Transverse colon (tissue), 4 donors: Measurements from ENCODE around the gene WDR37. TPM values are rescaled to one million over a fixed set of nuclear protein-coding genes. Genes with fewer than 3 reads are reported as not detected.

Experiments
- DNase-seq: peaks from one replicate; pipeline ENCODE4 v3.0.0-alpha.2; 2019
- H3K27ac ChIP-seq, 4 donors: fragments of 200-600 bp; sonication (generic); 2 replicates each; pipeline ENCODE4 v1.5.1; 2016 to 2018; ENCODE audit warnings: inconsistent platforms in 4 of 4
- H3K27me3 ChIP-seq: fragments of 200-600 bp; sonication (generic); 2 replicates; pipeline ENCODE4 v1.5.1; 2017; ENCODE audit warnings: inconsistent platforms
- H3K36me3 ChIP-seq, 4 donors: fragments of 200-600 bp; sonication (generic); 2 replicates each; pipeline ENCODE4 v1.5.1; 2017 to 2019; ENCODE audit warnings: inconsistent platforms in 4 of 4
- H3K4me1 ChIP-seq, 4 donors: fragments of 200-600 bp; sonication (generic); 2 replicates each; pipeline ENCODE4 v1.5.1; 2017 to 2020; ENCODE audit warnings: inconsistent platforms in 4 of 4
- H3K4me3 ChIP-seq, 4 donors: fragments of 200-600 bp; sonication (generic); 1 replicate in 1 of 4; 2 replicates in 3 of 4; pipeline versions ENCODE4 v1.5.1 to v1.6.1; 2017 to 2019; ENCODE audit warnings: inconsistent platforms in 4 of 4
- H3K9me3 ChIP-seq, 2 donors: fragments of 200-600 bp; sonication (generic); 2 replicates each; pipeline ENCODE4 v1.5.1; 2017 to 2019; ENCODE audit warnings: inconsistent platforms in 2 of 2
- EP300 ChIP-seq: sonication (generic); formaldehyde crosslinking; IDR thresholded peaks from one replicate; pipeline ENCODE4 v1.6.1; 2017; ENCODE audit warnings: antibody characterized with exemption, low read depth
- POLR2A ChIP-seq: fragments of 450-650 bp; IDR thresholded peaks from one replicate; pipeline ENCODE4 v1.6.1; 2016; ENCODE audit warnings: antibody characterized with exemption, mild to moderate bottlenecking, moderate library complexity
- POLR2AphosphoS5 ChIP-seq, 3 donors: sonication (generic); formaldehyde crosslinking; IDR thresholded peaks; one replicate each; pipeline ENCODE4 v1.6.1; 2016; ENCODE audit warnings: antibody characterized with exemption in 3 of 3
- WGBS, 2 donors: methylation state at CpG; one replicate each; pipeline ENCODE4 v1.1.5; 2018; ENCODE audit warnings: low coverage in 1 of 2; 5-methylcytosine and 5-hydroxymethylcytosine counted together
- in situ Hi-C, 4 donors: fragments of 200-750 bp; cut with MboI; loops; one replicate each; pipeline versions ENCODE4 v1.15.0 to v1.15.1; 2017; ENCODE audit warnings: low sequenced_read_pairs in 3 of 4, low pct_ligation_motif_present in 1 of 4, low pct_unique_long_range_greater_than_20kb in 1 of 4
- intact Hi-C: fragments of 100-400 bp; cut with DNase I; formaldehyde crosslinking; loops from one replicate; pipeline ENCODE4 v1.15.1; 2023; ENCODE audit warnings: low total_unique reads
- total RNA-seq, 4 donors: library from RNA; depleted of rRNA; stranded (reverse); fragments of >200 nt; gene quantifications; one replicate each; pipeline ENCODE4 v1.1.0, GENCODE V29; 2016
- TF ChIP-seq, protein P1 (sequence below), 5 experiments: fragments of 200-600 bp in 3 of 5; fragments of 450-650 bp in 2 of 5; sonication (generic) in 3 of 5; IDR thresholded peaks; 1 replicate in 2 of 5; 2 replicates in 3 of 5; pipeline ENCODE4 v1.5.1; 2016 to 2017; ENCODE audit warnings: antibody characterized with exemption in 5 of 5, inconsistent platforms in 3 of 5, mild to moderate bottlenecking in 2 of 5, moderate library complexity in 1 of 5

WDR37 gene
- total RNA-seq, 4 donors from 2014 or later = 14.5 to 22.1 (median 19.7) TPM

GRCh38 chr10:1044964-1045363, 11.2 kb upstream of the WDR37 start:
- TF ChIP-seq POLR2A (no peak), POLR2AphosphoS5 (IDR thresholded peaks at IDR 0.05) (no peak), EP300 (no peak)
- TF ChIP-seq, protein P1, sequence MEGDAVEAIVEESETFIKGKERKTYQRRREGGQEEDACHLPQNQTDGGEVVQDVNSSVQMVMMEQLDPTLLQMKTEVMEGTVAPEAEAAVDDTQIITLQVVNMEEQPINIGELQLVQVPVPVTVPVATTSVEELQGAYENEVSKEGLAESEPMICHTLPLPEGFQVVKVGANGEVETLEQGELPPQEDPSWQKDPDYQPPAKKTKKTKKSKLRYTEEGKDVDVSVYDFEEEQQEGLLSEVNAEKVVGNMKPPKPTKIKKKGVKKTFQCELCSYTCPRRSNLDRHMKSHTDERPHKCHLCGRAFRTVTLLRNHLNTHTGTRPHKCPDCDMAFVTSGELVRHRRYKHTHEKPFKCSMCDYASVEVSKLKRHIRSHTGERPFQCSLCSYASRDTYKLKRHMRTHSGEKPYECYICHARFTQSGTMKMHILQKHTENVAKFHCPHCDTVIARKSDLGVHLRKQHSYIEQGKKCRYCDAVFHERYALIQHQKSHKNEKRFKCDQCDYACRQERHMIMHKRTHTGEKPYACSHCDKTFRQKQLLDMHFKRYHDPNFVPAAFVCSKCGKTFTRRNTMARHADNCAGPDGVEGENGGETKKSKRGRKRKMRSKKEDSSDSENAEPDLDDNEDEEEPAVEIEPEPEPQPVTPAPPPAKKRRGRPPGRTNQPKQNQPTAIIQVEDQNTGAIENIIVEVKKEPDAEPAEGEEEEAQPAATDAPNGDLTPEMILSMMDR (IDR thresholded peaks at IDR 0.05) = no peak
- H3K27ac ChIP-seq = peak overlapping the region in 3 of 4 donors; percentile 49 to 78 (median 56)
- peaks cover under 1 to 22% (median 11%) of the 10 kb centered on the region in 4 donors for H3K4me1 ChIP-seq
- peaks cover 0 to 36% (median 15%) of the 10 kb centered on the region in 4 donors for H3K36me3 ChIP-seq
- H3K9me3 ChIP-seq = no peaks in the 10 kb centered on the region
- intact Hi-C loops = no loop called here
- H3K4me3 ChIP-seq = no peak overlapping the region
- 78 to 81% methylated on average over 4 of the region's 4 CpGs for WGBS, 2 donors
- no peaks in the 10 kb centered on the region for H3K27me3 ChIP-seq
- in situ Hi-C loops = loop anchor here in 1 of 4 donors (10.0 kb wide), 1 partner anchor 60 kb away; the partner anchor contains the start of gene GTPBP4
- no peak for DNase-seq

DNA sequence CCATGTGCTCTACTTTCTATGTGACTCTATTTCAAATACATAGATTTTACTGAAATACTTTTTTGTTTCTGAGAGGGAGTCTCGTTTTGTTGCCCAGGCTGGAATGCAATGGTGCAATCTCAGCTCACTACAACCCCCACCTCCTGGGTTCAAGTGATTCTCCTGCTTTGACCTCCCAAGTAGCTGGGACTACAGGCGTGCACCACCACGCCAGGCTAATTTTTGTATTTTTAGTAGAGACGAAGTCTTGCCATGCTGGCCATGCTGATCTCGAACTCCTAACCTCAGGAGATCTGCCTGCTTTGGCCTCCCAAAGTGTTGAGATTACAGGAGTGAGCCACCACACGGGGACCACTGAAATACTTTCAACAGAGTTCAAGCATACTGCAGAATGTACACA, 10.8 kb upstream of the WDR37 start:
- Histone ChIP-seq H3K4me1 (peaks cover 5 to 26% (median 16%) of the 10 kb centered on the region in 4 donors), H3K4me3 (no peak overlapping the region), H3K27me3 (no peaks in the 10 kb centered on the region), H3K36me3 (peaks cover 0 to 33% (median 13%) of the 10 kb centered on the region in 4 donors), H3K9me3 (no peaks in the 10 kb centered on the region), H3K27ac (peak overlapping the region in 3 of 4 donors; percentile 49 to 78 (median 56))
- intact Hi-C loops (no loop called here), in situ Hi-C loops (loop anchor here in 1 of 4 donors (10.0 kb wide), 1 partner anchor 61 kb away; the partner anchor contains the start of gene GTPBP4)
- no peak for DNase-seq
- TF ChIP-seq POLR2A (no peak), POLR2AphosphoS5 (IDR thresholded peaks at IDR 0.05) (no peak), EP300 (no peak)
- TF ChIP-seq, protein P1 (IDR thresholded peaks at IDR 0.05) = no peak
- WGBS, 2 donors = 84 to 92% methylated on average over 5 to 6 of the region's 6 CpGs

- peaks cover 0 to 8% (median 1%) of the 10 kb centered on the region in 4 donors for H3K36me3 ChIP-seq
- 1 to 3% methylated on average over 5 to 15 of the region's 15 CpGs for WGBS, 2 donors
- no peaks in the 10 kb centered on the region for H3K9me3 ChIP-seq
- intact Hi-C loops (no loop called here), in situ Hi-C loops (loop anchor here in 1 of 4 donors (10.0 kb wide), 1 partner anchor 63 kb away; the partner anchor contains the start of gene GTPBP4)
- peak; percentile 36 for DNase-seq
- H3K4me3 ChIP-seq = peak overlapping the region; percentile 57 to 82 (median 73)
- peaks cover 11 to 39% (median 23%) of the 10 kb centered on the region in 4 donors for H3K4me1 ChIP-seq
- no peaks in the 10 kb centered on the region for H3K27me3 ChIP-seq
- TF ChIP-seq POLR2A = no peak
- no peak for TF ChIP-seq POLR2AphosphoS5 (IDR thresholded peaks at IDR 0.05)
- no peak for TF ChIP-seq EP300
- TF ChIP-seq, protein P1 (IDR thresholded peaks at IDR 0.05) = no peak
- H3K27ac ChIP-seq = peak overlapping the region; percentile 98 to 100 (median 99)
Observed at GRCh38 chr10:1047937-1048336, 8.2 kb upstream of the WDR37 start.

DNA sequence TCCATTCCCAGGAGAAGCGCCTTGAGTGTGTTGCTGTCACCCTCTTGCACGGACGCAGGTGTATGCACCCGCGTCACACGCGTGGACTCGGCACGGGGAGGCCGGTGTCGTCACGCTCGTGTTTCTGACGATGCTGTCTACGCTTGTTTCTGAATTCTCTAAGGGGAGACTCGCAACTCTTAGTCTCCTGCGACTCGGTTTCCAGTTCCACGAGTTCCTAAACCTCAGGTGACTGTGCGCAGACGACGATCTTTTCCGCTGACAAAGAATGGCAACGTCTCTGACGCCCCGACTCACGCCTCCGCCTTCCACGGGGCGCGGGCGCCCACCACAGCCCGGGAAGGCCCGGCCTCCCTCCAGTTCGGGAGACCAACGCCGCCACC, 7.8 kb upstream of the WDR37 start:
- Histone ChIP-seq H3K36me3 (peaks cover 0 to 4% (median 0%) of the 10 kb centered on the region in 4 donors), H3K27me3 (no peaks in the 10 kb centered on the region), H3K9me3 (no peaks in the 10 kb centered on the region), H3K27ac (peak overlapping the region; percentile 98 to 100 (median 99)), H3K4me1 (peaks cover 11 to 39% (median 23%) of the 10 kb centered on the region in 4 donors), H3K4me3 (peak overlapping the region; percentile 57 to 82 (median 73))
- TF ChIP-seq POLR2AphosphoS5 (IDR thresholded peaks at IDR 0.05) (no peak), POLR2A (no peak), EP300 (no peak)
- TF ChIP-seq, protein P1 (IDR thresholded peaks at IDR 0.05) = no peak
- in situ Hi-C loops = loop anchor here in 1 of 4 donors (10.0 kb wide), 1 partner anchor 64 kb away; the partner anchor contains the start of gene GTPBP4
- intact Hi-C loops = no loop called here
- DNase-seq = peak; percentile 60
- 1% methylated on average over 33 of the region's 37 CpGs; no CpG with 5 or more reads in 1 of the 2 donors for WGBS, 2 donors
